ENCODE results near the gene SOX30.

The SOX30 gene

GRCh38 chr5:157659868-157660660 is 7.8 kb upstream of the SOX30 start:
- no peak for TF ChIP-seq CTCF (IDR thresholded peaks at IDR 0.05; ENCODE audit: low read depth, low read length, missing control alignments)
- DNase-seq (ENCODE audit: low read depth) = no peak
- in situ Hi-C loops (cut with HindIII; ENCODE audit: low sequenced_read_pairs) = no loop called here
- H3K4me3 ChIP-seq (ENCODE audit: low read depth, low read length) = no peak overlapping the region

- in situ Hi-C loops (cut with HindIII; ENCODE audit: low sequenced_read_pairs) = no loop called here
- TF ChIP-seq CTCF (IDR thresholded peaks at IDR 0.05; ENCODE audit: low read depth, low read length, missing control alignments) = no peak
- no peak overlapping the region for H3K4me3 ChIP-seq (ENCODE audit: low read depth, low read length)
- DNase-seq (ENCODE audit: low read depth) = no peak
These were observed 6.7 kb upstream of the SOX30 start for GRCh38 chr5:157658893-157659292.

- in situ Hi-C loops (cut with HindIII; ENCODE audit: low sequenced_read_pairs) = no loop called here
- H3K4me3 ChIP-seq (ENCODE audit: low read depth, low read length) = no peak overlapping the region
- TF ChIP-seq CTCF (IDR thresholded peaks at IDR 0.05; ENCODE audit: low read depth, low read length, missing control alignments) = no peak
These were observed 5.3 kb upstream of the SOX30 start for GRCh38 chr5:157657516-157657915.

GRCh38 chr5:157651623-157652376 is 438 bp downstream of the SOX30 start:
- TF ChIP-seq CTCF (IDR thresholded peaks at IDR 0.05; ENCODE audit: low read depth, low read length, missing control alignments) = no peak
- H3K4me3 ChIP-seq (ENCODE audit: low read depth, low read length) = peak overlapping the region; percentile 13
- in situ Hi-C loops (cut with HindIII; ENCODE audit: low sequenced_read_pairs) = no loop called here
- DNase-seq (ENCODE audit: low read depth) = no peak

More at GRCh38 chr5:157657516-157657915, 5.3 kb upstream of the SOX30 start:
- DNase-seq (ENCODE audit: low read depth) = no peak

- TF ChIP-seq CTCF (IDR thresholded peaks at IDR 0.05; ENCODE audit: low read depth, low read length, missing control alignments) = no peak
- in situ Hi-C loops (cut with HindIII; ENCODE audit: low sequenced_read_pairs) = no loop called here
- no peak for DNase-seq (ENCODE audit: low read depth)
- H3K4me3 ChIP-seq (ENCODE audit: low read depth, low read length) = no peak overlapping the region
These were observed 1.1 kb downstream of the SOX30 start for GRCh38 chr5:157650991-157651611.

- TF ChIP-seq CTCF (IDR thresholded peaks at IDR 0.05; ENCODE audit: low read depth, low read length, missing control alignments) = no peak
- in situ Hi-C loops (cut with HindIII; ENCODE audit: low sequenced_read_pairs) = no loop called here
- H3K4me3 ChIP-seq (ENCODE audit: low read depth, low read length) = no peak overlapping the region
- DNase-seq (ENCODE audit: low read depth) = no peak
These were observed 3.1 kb downstream of the SOX30 start for GRCh38 chr5:157649101-157649500.

Data from astrocyte of the cerebellum (primary cell).